CD4-positive, alpha-beta T cell treated with Interleukin-12 subunit alpha and Interleukin-12 subunit beta, for 1 hour (primary cell): ENCODE data around the gene GSTM1.
"Not testable (repeated sequence)": the region's sequence is repeated elsewhere in the genome, so short reads cannot be mapped to it uniquely, and the experiment has no call there.

ENCODE experiments used
- DNase-seq: peaks from one replicate; pipeline ENCODE4 v3.0.0-alpha.2; 2020

Gene GSTM1

GRCh38 chr1:109660691-109661026 is 27.0 kb upstream of the GSTM1 start:
- not testable (repeated sequence) for DNase-seq

- DNase-seq, result no peak
These were observed 26.2 kb upstream of the GSTM1 start for GRCh38 chr1:109661391-109661790.

GRCh38 chr1:109664671-109665070 is 22.9 kb upstream of the GSTM1 start:
- DNase-seq, result no peak

- DNase-seq, result peak; percentile 74
These were observed 20.0 kb upstream of the GSTM1 start, which contains the start of gene GSTM2 for GRCh38 chr1:109667452-109668122. Gene GSTM2, plus strand, starts transcription at chr1:109668057. Its CDS starts 59 bp downstream, at chr1:109668116.

- no peak for DNase-seq
These were observed 19.4 kb upstream of the GSTM1 start for GRCh38 chr1:109668123-109668775.

- DNase-seq, result no peak
These were observed 18.2 kb upstream of the GSTM1 start for GRCh38 chr1:109669246-109669948.

GRCh38 chr1:109669949-109670302 is 17.7 kb upstream of the GSTM1 start:
- not testable (repeated sequence) for DNase-seq

- no peak for DNase-seq
These were observed 16.6 kb upstream of the GSTM1 start for GRCh38 chr1:109671067-109671466.

- not testable (repeated sequence) for DNase-seq
These were observed 13.8 kb upstream of the GSTM1 start for GRCh38 chr1:109673861-109674260.

- not testable (repeated sequence) for DNase-seq
These were observed 10.8 kb upstream of the GSTM1 start for GRCh38 chr1:109676683-109677381.

- no peak for DNase-seq
These were observed 10.2 kb upstream of the GSTM1 start for GRCh38 chr1:109677459-109677858.

GRCh38 chr1:109678637-109679036 is 9.0 kb upstream of the GSTM1 start:
- DNase-seq, result not testable (repeated sequence)

GRCh38 chr1:109684777-109685176 is 2.8 kb upstream of the GSTM1 start:
- not testable (repeated sequence) for DNase-seq

- DNase-seq, result not testable (repeated sequence)
These were observed 2.2 kb upstream of the GSTM1 start for GRCh38 chr1:109685399-109685798.

GRCh38 chr1:109685890-109686289 is 1.7 kb upstream of the GSTM1 start:
- DNase-seq, result not testable (repeated sequence)

- DNase-seq, result not testable (repeated sequence)
These were observed 508 bp upstream of the GSTM1 start for GRCh38 chr1:109687109-109687508.

GRCh38 chr1:109689844-109690405 is 2.3 kb downstream of the GSTM1 start:
- no peak for DNase-seq

- no peak for DNase-seq
These were observed 4.1 kb downstream of the GSTM1 start for GRCh38 chr1:109691759-109692158.

GRCh38 chr1:109694400-109694799 is 6.8 kb downstream of the GSTM1 start:
- not testable (repeated sequence) for DNase-seq

- DNase-seq, result not testable (repeated sequence)
These were observed 7.5 kb downstream of the GSTM1 start for GRCh38 chr1:109695138-109695537.

GRCh38 chr1:109697066-109697465 is 9.4 kb downstream of the GSTM1 start:
- no peak for DNase-seq

- DNase-seq, result not testable (repeated sequence)
These were observed 10.2 kb downstream of the GSTM1 start for GRCh38 chr1:109697861-109698260.

GRCh38 chr1:109702940-109703339 is 15.3 kb downstream of the GSTM1 start:
- not testable (repeated sequence) for DNase-seq
